Stimulated activated CD8-positive, alpha-beta memory T cell treated with anti-CD3 and anti-CD28 coated beads, Interleukin-15, amount 100 ng/mL, for 1 hour (primary cell): ENCODE data around the gene CTSH.
"Not testable (repeated sequence)": the region's sequence is repeated elsewhere in the genome, so short reads cannot be mapped to it uniquely, and the experiment has no call there.

ENCODE experiments used
- DNase-seq: peaks from one replicate; pipeline ENCODE4 v3.0.0-alpha.2; 2020; ENCODE audit warnings: low read depth

Gene CTSH

GRCh38 chr15:78880813-78881212 lies 64.0 kb downstream of the CTSH start:
- DNase-seq, result no peak

GRCh38 chr15:78880242-78880533 lies 64.7 kb downstream of the CTSH start:
- DNase-seq, result no peak

- DNase-seq, result no peak
Measured at GRCh38 chr15:78879517-78880241, 65.2 kb downstream of the CTSH start.

GRCh38 chr15:78878356-78878755 lies 66.5 kb downstream of the CTSH start:
- DNase-seq, result no peak

GRCh38 chr15:78876954-78877353 lies 67.9 kb downstream of the CTSH start:
- DNase-seq, result not testable (repeated sequence)

- no peak for DNase-seq
Measured at GRCh38 chr15:78875107-78875914, 69.5 kb downstream of the CTSH start.

- DNase-seq, result no peak
Measured at GRCh38 chr15:78873793-78874765, 70.8 kb downstream of the CTSH start.

- peak; percentile 68 for DNase-seq
Measured at GRCh38 chr15:78872972-78873792, 71.7 kb downstream of the CTSH start.

- DNase-seq, result peak; percentile 82
Measured at GRCh38 chr15:78872155-78872971, 72.5 kb downstream of the CTSH start, which contains the start of gene MORF4L1. Gene MORF4L1, plus strand, starts transcription at chr15:78872890. Its CDS starts 128 bp downstream, at chr15:78873018.

GRCh38 chr15:78871483-78872127 lies 73.2 kb downstream of the CTSH start:
- not testable (repeated sequence) for DNase-seq
